Measurements from ENCODE around the gene GSTM4. TPM values are rescaled to one million over a fixed set of nuclear protein-coding genes. Genes with fewer than 3 reads are reported as not detected.

Gene GSTM4
- total and polyA plus RNA-seq, 2 of the 8 experiments (the other 6 are each of a cell fraction or from before 2014, with no cell fraction given), result 11.3 to 31.4 TPM

DNA sequence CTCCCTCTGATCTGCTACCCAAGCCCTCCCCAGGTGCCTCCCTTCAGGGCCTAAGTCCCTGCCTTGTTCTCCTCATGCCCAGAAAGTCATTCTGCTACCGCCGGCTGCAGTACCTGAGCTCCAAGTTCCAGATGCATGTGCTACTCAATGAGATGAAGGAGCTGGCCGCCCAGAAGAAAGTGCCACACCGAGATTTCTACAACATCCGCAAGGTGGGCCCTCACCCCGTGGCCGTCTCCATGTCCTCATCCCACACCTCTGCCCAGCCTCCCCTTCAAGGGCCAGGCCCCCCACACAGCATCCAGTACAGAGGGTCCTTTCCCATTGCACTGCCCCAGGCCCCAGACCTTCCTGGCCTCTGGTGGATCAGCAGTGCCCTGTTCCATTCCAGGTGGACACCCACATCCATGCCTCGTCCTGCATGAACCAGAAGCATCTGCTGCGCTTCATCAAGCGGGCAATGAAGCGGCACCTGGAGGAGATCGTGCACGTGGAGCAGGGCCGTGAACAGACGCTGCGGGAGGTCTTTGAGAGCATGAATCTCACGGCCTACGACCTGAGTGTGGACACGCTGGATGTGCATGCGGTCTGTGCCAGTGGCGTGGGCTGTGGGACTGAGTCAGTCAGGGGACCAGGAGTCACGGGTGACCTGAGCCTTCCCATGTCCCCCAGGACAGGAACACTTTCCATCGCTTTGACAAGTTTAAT is 28.1 kb upstream of the GSTM4 start (continued):
- TF ChIP-seq TBP (IDR thresholded peaks at IDR 0.05; ENCODE audit: low read depth, low read length) (no peak), BCL11A (IDR thresholded peaks at IDR 0.05; ENCODE audit: low read depth in 2 of 2, low read length in 2 of 2) (no peak), RNF2 (IDR thresholded peaks at IDR 0.05; ENCODE audit: borderline replicate concordance, low read depth, low read length, missing control alignments, poor library complexity, severe bottlenecking) (no peak), HDAC6 (IDR thresholded peaks at IDR 0.05; ENCODE audit: low read depth, low read length) (no peak), POLR2A (IDR thresholded peaks at IDR 0.05; ENCODE audit: control extremely low read depth in 1 of 2, low read depth in 2 of 2, low read length in 2 of 2) (no peak)
- TF ChIP-seq, protein P1, sequence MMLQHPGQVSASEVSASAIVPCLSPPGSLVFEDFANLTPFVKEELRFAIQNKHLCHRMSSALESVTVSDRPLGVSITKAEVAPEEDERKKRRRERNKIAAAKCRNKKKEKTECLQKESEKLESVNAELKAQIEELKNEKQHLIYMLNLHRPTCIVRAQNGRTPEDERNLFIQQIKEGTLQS (IDR thresholded peaks at IDR 0.05; ENCODE audit: insufficient read depth, low read depth, low read length), result no peak
